ENCODE results near the gene ENPP6.

ENPP6 gene

GRCh38 chr4:184189966-184190365 is 27.7 kb downstream of the ENPP6 start:
- no peak for DNase-seq
- no peak for TF ChIP-seq CTCF (IDR thresholded peaks at IDR 0.05)
- H3K4me1 ChIP-seq = no peaks in the 10 kb centered on the region
- H3K36me3 ChIP-seq = no peaks in the 10 kb centered on the region
- no peak overlapping the region for H3K27ac ChIP-seq
- H3K27me3 ChIP-seq = no peaks in the 10 kb centered on the region
- no peaks in the 10 kb centered on the region for H3K9me3 ChIP-seq
- intact Hi-C loops (cut with DNase I; ENCODE audit: low total_unique reads) = no loop called here
- H3K4me3 ChIP-seq = no peak overlapping the region

GRCh38 chr4:184188443-184189400 is 29.0 kb downstream of the ENPP6 start:
- intact Hi-C loops (cut with DNase I; ENCODE audit: low total_unique reads) = no loop called here
- no peak for TF ChIP-seq CTCF (IDR thresholded peaks at IDR 0.05)
- Histone ChIP-seq H3K36me3 (no peaks in the 10 kb centered on the region), H3K27me3 (no peaks in the 10 kb centered on the region), H3K27ac (no peak overlapping the region), H3K9me3 (no peaks in the 10 kb centered on the region), H3K4me1 (no peaks in the 10 kb centered on the region), H3K4me3 (no peak overlapping the region)
- DNase-seq = no peak

- TF ChIP-seq CTCF (IDR thresholded peaks at IDR 0.05) = no peak
- H3K4me3 ChIP-seq = no peak overlapping the region
- intact Hi-C loops (cut with DNase I; ENCODE audit: low total_unique reads) = no loop called here
- H3K27me3 ChIP-seq = no peaks in the 10 kb centered on the region
- H3K36me3 ChIP-seq = no peaks in the 10 kb centered on the region
- DNase-seq = no peak
- H3K4me1 ChIP-seq = no peaks in the 10 kb centered on the region
- H3K9me3 ChIP-seq = no peaks in the 10 kb centered on the region
- no peak overlapping the region for H3K27ac ChIP-seq
These were observed 40.4 kb downstream of the ENPP6 start for GRCh38 chr4:184177271-184177670.

- Histone ChIP-seq H3K9me3 (no peaks in the 10 kb centered on the region), H3K27ac (no peak overlapping the region), H3K36me3 (no peaks in the 10 kb centered on the region), H3K4me1 (no peaks in the 10 kb centered on the region), H3K27me3 (no peaks in the 10 kb centered on the region), H3K4me3 (no peak overlapping the region)
- no peak for DNase-seq
- TF ChIP-seq CTCF (IDR thresholded peaks at IDR 0.05) = no peak
- intact Hi-C loops (cut with DNase I; ENCODE audit: low total_unique reads) = no loop called here
These were observed 42.8 kb downstream of the ENPP6 start for GRCh38 chr4:184174571-184175488.

- no peaks in the 10 kb centered on the region for H3K36me3 ChIP-seq
- H3K9me3 ChIP-seq = no peaks in the 10 kb centered on the region
- TF ChIP-seq CTCF (IDR thresholded peaks at IDR 0.05) = no peak
- H3K4me1 ChIP-seq = peaks cover 0 to 11% (median 6%) of the 10 kb centered on the region in 4 donors
- DNase-seq = no peak
- H3K27me3 ChIP-seq = peaks cover 0 to 20% of the 10 kb centered on the region in 2 donors
- no peak overlapping the region for H3K27ac ChIP-seq
- intact Hi-C loops (cut with DNase I; ENCODE audit: low total_unique reads) = no loop called here
- H3K4me3 ChIP-seq = no peak overlapping the region
These were observed 46.7 kb downstream of the ENPP6 start for GRCh38 chr4:184171011-184171410.

Data from tibial artery (tissue), 4 donors.